Measurements from ENCODE around the gene RFX3. TPM values are rescaled to one million over a fixed set of nuclear protein-coding genes. Genes with fewer than 3 reads are reported as not detected.

The RFX3 gene
- total RNA-seq, 1 donor from 2014 or later, result 12.1 TPM

GRCh38 chr9:3502560-3503398, 23.0 kb downstream of the RFX3 start:
- H3K4me1 ChIP-seq (ENCODE audit: insufficient read depth, low read length), result peaks cover 16% of the 10 kb centered on the region
- Mint-ChIP-seq H3K36me3 (ENCODE audit: low read depth, unreplicated experiment) (no peaks in the 10 kb centered on the region), H3K27me3 (ENCODE audit: low read depth, unreplicated experiment) (no peaks in the 10 kb centered on the region), H3K4me3 (ENCODE audit: unreplicated experiment) (no peak overlapping the region), H3K4me1 (ENCODE audit: low read depth, unreplicated experiment) (peaks cover 14% of the 10 kb centered on the region), H3K9me3 (ENCODE audit: unreplicated experiment) (no peaks in the 10 kb centered on the region), H3K27ac (ENCODE audit: unreplicated experiment) (peak overlapping the region; percentile 10)
- no peak overlapping the region for H2AFZ ChIP-seq (ENCODE audit: low read depth, low read length)
- no peak overlapping the region for H3K4me3 ChIP-seq (ENCODE audit: insufficient read depth, low read depth, low read length)
- H3K27ac ChIP-seq (ENCODE audit: low read depth, low read length), result peak overlapping the region; percentile 66
- no peaks in the 10 kb centered on the region for H4K20me1 ChIP-seq (ENCODE audit: insufficient read depth, low read length)
- H3K27me3 ChIP-seq (ENCODE audit: insufficient read depth, low read length), result no peaks in the 10 kb centered on the region
- H3K9me3 ChIP-seq (ENCODE audit: insufficient read depth, low read depth, low read length), result no peaks in the 10 kb centered on the region
- peak overlapping the region; percentile 9 for H3K9ac ChIP-seq (ENCODE audit: low read length)
- H3K79me2 ChIP-seq (ENCODE audit: insufficient read depth, low read length), result no peaks in the 10 kb centered on the region
- DNase-seq (ENCODE audit: low read depth) (peak; percentile 64), FAIRE-seq (no peak)
- no peaks in the 10 kb centered on the region for H3K36me3 ChIP-seq (ENCODE audit: insufficient read depth, low read length)
- TF ChIP-seq CTCF (IDR thresholded peaks at IDR 0.05; ENCODE audit: insufficient read depth, low read depth, low read length), result no peak
- TF ChIP-seq EZH2 (IDR thresholded peaks at IDR 0.05; ENCODE audit: insufficient read depth, low read length), result no peak
- peak overlapping the region; percentile 43 for H3K4me2 ChIP-seq (ENCODE audit: low read length)

GRCh38 chr9:3500044-3500443, 25.8 kb downstream of the RFX3 start:
- Histone ChIP-seq H4K20me1 (ENCODE audit: insufficient read depth, low read length) (no peaks in the 10 kb centered on the region), H3K9ac (ENCODE audit: low read length) (peak overlapping the region; percentile 39), H3K4me1 (ENCODE audit: insufficient read depth, low read length) (peaks cover 26% of the 10 kb centered on the region), H2AFZ (ENCODE audit: low read depth, low read length) (no peak overlapping the region), H3K36me3 (ENCODE audit: insufficient read depth, low read length) (no peaks in the 10 kb centered on the region), H3K9me3 (ENCODE audit: insufficient read depth, low read depth, low read length) (no peaks in the 10 kb centered on the region), H3K4me2 (ENCODE audit: low read length) (peak overlapping the region; percentile 34), H3K27ac (ENCODE audit: low read depth, low read length) (no peak overlapping the region), H3K4me3 (ENCODE audit: insufficient read depth, low read depth, low read length) (no peak overlapping the region), H3K27me3 (ENCODE audit: insufficient read depth, low read length) (no peaks in the 10 kb centered on the region), H3K79me2 (ENCODE audit: insufficient read depth, low read length) (no peaks in the 10 kb centered on the region)
- DNase-seq (ENCODE audit: low read depth), result no peak
- FAIRE-seq, result no peak
- H3K36me3 Mint-ChIP-seq (ENCODE audit: low read depth, unreplicated experiment), result no peaks in the 10 kb centered on the region
- no peak overlapping the region for H3K4me3 Mint-ChIP-seq (ENCODE audit: unreplicated experiment)
- H3K27me3 Mint-ChIP-seq (ENCODE audit: low read depth, unreplicated experiment), result no peaks in the 10 kb centered on the region
- no peaks in the 10 kb centered on the region for H3K9me3 Mint-ChIP-seq (ENCODE audit: unreplicated experiment)
- no peak for TF ChIP-seq EZH2 (IDR thresholded peaks at IDR 0.05; ENCODE audit: insufficient read depth, low read length)
- TF ChIP-seq CTCF (IDR thresholded peaks at IDR 0.05; ENCODE audit: insufficient read depth, low read depth, low read length), result no peak
- peaks cover 27% of the 10 kb centered on the region for H3K4me1 Mint-ChIP-seq (ENCODE audit: low read depth, unreplicated experiment)
- H3K27ac Mint-ChIP-seq (ENCODE audit: unreplicated experiment), result no peak overlapping the region

- FAIRE-seq, result peak; percentile 37
These were observed 27.1 kb downstream of the RFX3 start for GRCh38 chr9:3498691-3499090.

More at GRCh38 chr9:3498691-3499090, 27.1 kb downstream of the RFX3 start:
- no peaks in the 10 kb centered on the region for H4K20me1 ChIP-seq (ENCODE audit: insufficient read depth, low read length)
- no peaks in the 10 kb centered on the region for H3K36me3 ChIP-seq (ENCODE audit: insufficient read depth, low read length)
- no peak overlapping the region for H3K27ac Mint-ChIP-seq (ENCODE audit: unreplicated experiment)
- H3K4me2 ChIP-seq (ENCODE audit: low read length), result peak overlapping the region; percentile 74
- no peak for TF ChIP-seq CTCF (IDR thresholded peaks at IDR 0.05; ENCODE audit: insufficient read depth, low read depth, low read length)
- no peak for TF ChIP-seq EZH2 (IDR thresholded peaks at IDR 0.05; ENCODE audit: insufficient read depth, low read length)
- H3K27ac ChIP-seq (ENCODE audit: low read depth, low read length), result peak overlapping the region; percentile 52
- no peaks in the 10 kb centered on the region for H3K27me3 ChIP-seq (ENCODE audit: insufficient read depth, low read length)
- peaks cover 27% of the 10 kb centered on the region for H3K4me1 Mint-ChIP-seq (ENCODE audit: low read depth, unreplicated experiment)
- H3K4me1 ChIP-seq (ENCODE audit: insufficient read depth, low read length), result peaks cover 26% of the 10 kb centered on the region
- no peak overlapping the region for H3K4me3 Mint-ChIP-seq (ENCODE audit: unreplicated experiment)
- H3K27me3 Mint-ChIP-seq (ENCODE audit: low read depth, unreplicated experiment), result no peaks in the 10 kb centered on the region
- H2AFZ ChIP-seq (ENCODE audit: low read depth, low read length), result peak overlapping the region; percentile 8
- peak overlapping the region; percentile 62 for H3K9ac ChIP-seq (ENCODE audit: low read length)
- peak; percentile 82 for DNase-seq (ENCODE audit: low read depth)
- no peaks in the 10 kb centered on the region for H3K79me2 ChIP-seq (ENCODE audit: insufficient read depth, low read length)
- H3K9me3 ChIP-seq (ENCODE audit: insufficient read depth, low read depth, low read length), result no peaks in the 10 kb centered on the region
- no peaks in the 10 kb centered on the region for H3K9me3 Mint-ChIP-seq (ENCODE audit: unreplicated experiment)
- H3K36me3 Mint-ChIP-seq (ENCODE audit: low read depth, unreplicated experiment), result no peaks in the 10 kb centered on the region
- no peak overlapping the region for H3K4me3 ChIP-seq (ENCODE audit: insufficient read depth, low read depth, low read length)

All from astrocyte (in vitro differentiated cells and primary cell).